ENCODE measurements around the gene CPZ.

DNA sequence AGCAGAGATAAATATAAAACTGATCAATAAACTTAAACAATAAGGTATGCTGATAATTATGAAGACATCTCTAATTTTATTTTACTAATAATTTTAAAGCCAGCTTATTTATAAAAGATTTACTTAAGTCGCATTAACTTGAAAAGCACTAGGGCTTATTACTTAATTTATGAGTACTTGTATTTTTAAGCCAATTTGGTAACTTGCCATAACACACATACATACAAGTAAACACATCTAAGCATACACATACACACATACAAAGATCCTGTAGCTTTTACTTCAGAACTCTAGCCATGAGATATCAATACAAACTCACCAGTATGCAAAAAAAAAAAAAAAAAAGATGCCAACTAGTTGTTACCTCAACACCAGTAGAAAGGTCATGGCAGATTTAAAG lies 22.4 kb upstream of the CPZ start:
- no peak for TF ChIP-seq ZNF274 (IDR thresholded peaks at IDR 0.05; ENCODE audit: insufficient read depth, insufficient read length)
- TF ChIP-seq E4F1 (IDR thresholded peaks at IDR 0.05; ENCODE audit: borderline replicate concordance, partially characterized antibody) = no peak
- TF ChIP-seq ZBTB11 (CRISPR knock-in tag; IDR thresholded peaks at IDR 0.05) = no peak

Measured in GM12878 (cell line).